SK-N-SH (cell line): ENCODE measurements around the gene MRPL24. TPM values are rescaled to one million over a fixed set of nuclear protein-coding genes. Genes with fewer than 3 reads are reported as not detected.

Experiments used
- CTCF ChIA-PET: fragments of 300-600, 350-600 bp; formaldehyde crosslinking; extraction: SDS; loops from one replicate; lab custom pipeline; 2021; lab: Yijun Ruan, JAX
- POLR2A ChIA-PET: fragments of 350-600 bp; sonication (Branson Sonifier 250); formaldehyde crosslinking; extraction: SDS; loops from one replicate; lab custom pipeline; 2020; ENCODE audit warnings: antibody characterized with exemption, inconsistent platforms; lab: Yijun Ruan, JAX
- DNase-seq: peaks from one replicate; pipeline ENCODE4 v3.0.0; 2012
- H2AFZ ChIP-seq: fragments of 200-600 bp; sonication (generic); 2 replicates; pipeline ENCODE4 v1.8.1; 2016; ENCODE audit warnings: antibody characterized with exemption, mild to moderate bottlenecking, low read depth
- H3F3A ChIP-seq: fragments of 200-600 bp; sonication (generic); replicated peaks from 2 replicates; pipeline ENCODE3; 2016; ENCODE audit warnings: antibody characterized with exemption, mild to moderate bottlenecking; ENCODE audit not compliant: insufficient read depth
- H3K27ac ChIP-seq, 2 experiments: fragments of 200-500 bp in 1 of 2; fragments of 200-600 bp in 1 of 2; sonication (Bioruptor generic) in 1 of 2; sonication (generic), shearing (Covaris generic) in 1 of 2; 2 replicates each; pipeline versions ENCODE4 v1.5.1 to v1.6.1; 2014 to 2016; ENCODE audit warnings: low read depth in 2 of 2, inconsistent platforms in 1 of 2, low read length in 1 of 2, mild to moderate bottlenecking in 1 of 2, mixed read lengths in 1 of 2
- H3K27me3 ChIP-seq: fragments of 200-600 bp; sonication (generic), shearing (Covaris generic); 2 replicates; pipeline ENCODE4 v1.6.1; 2016; ENCODE audit warnings: mixed run types; ENCODE audit not compliant: insufficient read depth
- H3K36me3 ChIP-seq, 2 experiments: fragments of 200-500 bp in 1 of 2; fragments of 200-600 bp in 1 of 2; sonication (Bioruptor generic) in 1 of 2; sonication (generic) in 1 of 2; replicated peaks in 1 of 2; 2 replicates each; pipeline versions ENCODE3 to v1.5.1; 2014 to 2016; ENCODE audit warnings: low read length in 1 of 2, mild to moderate bottlenecking in 1 of 2; ENCODE audit not compliant: insufficient read depth in 2 of 2, control insufficient read depth in 1 of 2
- H3K4me1 ChIP-seq, 2 experiments: fragments of 200-500 bp in 1 of 2; fragments of 200-600 bp in 1 of 2; sonication (Bioruptor generic) in 1 of 2; sonication (generic), shearing (Covaris generic) in 1 of 2; 2 replicates each; pipeline versions ENCODE4 v1.5.1 to v1.6.1; 2014 to 2016; ENCODE audit warnings: low read depth in 1 of 2, low read length in 1 of 2, mixed run types in 1 of 2; ENCODE audit not compliant: insufficient read depth in 2 of 2, control insufficient read depth in 1 of 2
- H3K4me2 ChIP-seq: fragments of 200-600 bp; sonication (generic), shearing (Covaris generic); 2 replicates; pipeline ENCODE4 v1.6.1; 2017; ENCODE audit warnings: mixed run types
- H3K4me3 ChIP-seq, 2 experiments: fragments of 200-500 bp in 1 of 2; fragments of 200-600 bp in 1 of 2; sonication (Bioruptor generic) in 1 of 2; sonication (generic), shearing (Covaris generic) in 1 of 2; 2 replicates each; pipeline versions ENCODE4 v1.5.1 to v1.8.1; 2014 to 2016; ENCODE audit warnings: low read depth in 2 of 2, inconsistent platforms in 1 of 2, low read length in 1 of 2, mild to moderate bottlenecking in 1 of 2, mixed read lengths in 1 of 2, moderate library complexity in 1 of 2
- H3K79me2 ChIP-seq: fragments of 200-600 bp; sonication (generic); 2 replicates; pipeline ENCODE4 v1.8.1; 2017; ENCODE audit warnings: mild to moderate bottlenecking; ENCODE audit not compliant: insufficient read depth
- H3K9ac ChIP-seq: fragments of 200-600 bp; sonication (generic); 2 replicates; pipeline ENCODE4 v1.6.1; 2017; ENCODE audit warnings: mixed run types
- H3K9me2 ChIP-seq: fragments of 200-600 bp; sonication (generic); 2 replicates; pipeline ENCODE4 v1.6.1; 2017; ENCODE audit warnings: mixed run types
- H3K9me3 ChIP-seq: fragments of 200-600 bp; sonication (generic); 2 replicates; pipeline ENCODE4 v1.6.1; 2017; ENCODE audit warnings: mixed run types, mild to moderate bottlenecking, moderate library complexity
- H4K20me1 ChIP-seq: fragments of 200-600 bp; sonication (generic); 2 replicates; pipeline ENCODE4 v1.6.1; 2017; ENCODE audit warnings: mild to moderate bottlenecking, mixed run types; ENCODE audit not compliant: insufficient read depth
- CHD2 ChIP-seq: fragments of 150-350 bp; IDR thresholded peaks from 2 replicates; pipeline ENCODE4 v1.6.1; 2018; ENCODE audit warnings: low read length; ENCODE audit not compliant: partially characterized antibody
- EP300 ChIP-seq, 2 experiments: IDR thresholded peaks; 2 replicates each; pipeline versions ENCODE4 v1.4.0 to v1.6.1; 2012; ENCODE audit warnings: borderline replicate concordance in 1 of 2, low read depth in 1 of 2, low read length in 1 of 2
- EZH2phosphoT487 ChIP-seq: fragments of 200-600 bp; sonication (generic); IDR thresholded peaks from 2 replicates; pipeline ENCODE4 v1.6.1; 2017; ENCODE audit warnings: low read depth, mixed run types, mild to moderate bottlenecking, antibody characterized with exemption, moderate library complexity, borderline replicate concordance
- FOXJ3 ChIP-seq: sonication (generic); formaldehyde crosslinking; IDR thresholded peaks from 2 replicates; pipeline ENCODE4 v1.5.1; 2020; ENCODE audit warnings: mild to moderate bottlenecking, missing genetic modification reagents
- GABPA ChIP-seq: IDR thresholded peaks from 2 replicates; pipeline ENCODE4 v1.4.0; 2012; ENCODE audit warnings: low read depth, mild to moderate bottlenecking
- GATA2 ChIP-seq: sonication (generic); formaldehyde crosslinking; IDR thresholded peaks from 2 replicates; pipeline ENCODE4 v1.5.0; 2020; ENCODE audit warnings: mild to moderate bottlenecking, missing genetic modification reagents
- JUND ChIP-seq: IDR thresholded peaks from 2 replicates; pipeline ENCODE4 v1.4.0; 2012
- MXI1 ChIP-seq: IDR thresholded peaks from 2 replicates; pipeline ENCODE4 v1.6.1; 2012; ENCODE audit warnings: mild to moderate bottlenecking, low read depth, low read length, improper control_type of control experiment
- NFIC ChIP-seq: IDR thresholded peaks from 2 replicates; pipeline ENCODE4 v1.4.0; 2012; ENCODE audit warnings: borderline replicate concordance
- PBX3 ChIP-seq: IDR thresholded peaks from 2 replicates; pipeline ENCODE4; 2012
- POLR2AphosphoS5 ChIP-seq: IDR thresholded peaks from 2 replicates; pipeline ENCODE4 v1.6.1; 2012; ENCODE audit warnings: low read depth, low read length
- RAD21 ChIP-seq: IDR thresholded peaks from 2 replicates; pipeline ENCODE4 v1.6.1; 2012; ENCODE audit warnings: mild to moderate bottlenecking, low read length
- RCOR1 ChIP-seq: fragments of 150-350 bp; IDR thresholded peaks from 2 replicates; pipeline ENCODE4 v1.6.1; 2017; ENCODE audit warnings: antibody characterized with exemption, low read length
- RXRA ChIP-seq: IDR thresholded peaks from 2 replicates; pipeline ENCODE4 v1.4.0; 2012; ENCODE audit warnings: low read depth, mild to moderate bottlenecking, borderline replicate concordance
- SIN3A ChIP-seq: IDR thresholded peaks from 2 replicates; pipeline ENCODE4 v1.6.1; 2012; ENCODE audit warnings: low read depth, mild to moderate bottlenecking, low read length, moderate library complexity, borderline replicate concordance
- SMC3 ChIP-seq: IDR thresholded peaks from 2 replicates; pipeline ENCODE4 v1.6.1; 2012; ENCODE audit warnings: low read depth, low read length, improper control_type of control experiment
- WGBS: methylation state at CpG from one replicate; pipeline ENCODE4 v1.1.6; 2017; ENCODE audit warnings: low lambda C conversion rate; 5-methylcytosine and 5-hydroxymethylcytosine counted together
- polyA plus RNA-seq, 3 experiments: library from polyadenylated mRNA; depleted of rRNA; stranded (reverse); fragments of >200 nt; gene quantifications; 2 replicates each; pipeline ENCODE4 v1.2.3, GENCODE V29; 2012
- TF ChIP-seq, protein P1 (sequence below): fragments of 150-350 bp; IDR thresholded peaks from 2 replicates; pipeline ENCODE4 v1.6.1; 2016; ENCODE audit warnings: mild to moderate bottlenecking, low read depth, low read length

MRPL24 gene
- polyA plus RNA-seq, 1 of the 3 experiments (the other 2 are of a cell fraction), result 149 TPM

- Histone ChIP-seq H3K36me3 (peaks cover 0 to 2% of the 10 kb centered on the region in 2 experiments), H3K79me2 (no peaks in the 10 kb centered on the region), H3F3A (peaks cover 15% of the 10 kb centered on the region), H3K4me2 (peak overlapping the region; percentile 26; the same call in 1 of the 2 replicates), H3K9me3 (no peaks in the 10 kb centered on the region), H3K27me3 (no peaks in the 10 kb centered on the region), H3K4me3 (no peak overlapping the region), H3K9me2 (no peaks in the 10 kb centered on the region), H3K4me1 (peaks cover 14 to 65% of the 10 kb centered on the region in 2 experiments; a peak in 3 of 4 replicates), H2AFZ (peak overlapping the region; percentile 69; the same call in 1 of the 2 replicates), H3K27ac (peak overlapping the region; percentile 34 to 86; a peak in 3 of 4 replicates), H3K9ac (no peak overlapping the region), H4K20me1 (no peaks in the 10 kb centered on the region)
- no peak for TF ChIP-seq RXRA
- ChIA-PET CTCF (interaction anchor here (1.1 to 45.5 kb wide), 5 partner anchors 17 to 192 kb away, joined by 3 to 2702 read pairs (median 11); partner anchors contain the start of genes CRABP2, ISG20L2, METTL25B and NES), POLR2A (interaction anchor here (0.7 to 2.1 kb wide), 4 partner anchors 8 to 17 kb away, joined by 3 to 5 read pairs (median 5); partner anchors contain the start of gene CRABP2)
- WGBS, result 91% methylated on average over 5 of the region's 5 CpGs
- no peak for DNase-seq
Measured at GRCh38 chr1:156694690-156694962, 46.3 kb downstream of the MRPL24 start.

- ChIA-PET CTCF (interaction anchor here (1.1 to 45.5 kb wide), 7 partner anchors 16 to 192 kb away, joined by 3 to 2702 read pairs (median 6); partner anchors contain the start of genes CRABP2, ISG20L2, METTL25B and NES), POLR2A (interaction anchor here (0.7 to 2.1 kb wide), 4 partner anchors 9 to 17 kb away, joined by 3 to 5 read pairs (median 5); partner anchors contain the start of gene CRABP2)
- no peak for DNase-seq
- no peaks in the 10 kb centered on the region for H3K9me2 ChIP-seq
- no peaks in the 10 kb centered on the region for H4K20me1 ChIP-seq
- H3K79me2 ChIP-seq, result no peaks in the 10 kb centered on the region
- no peaks in the 10 kb centered on the region for H3K9me3 ChIP-seq
- no peak for TF ChIP-seq EZH2phosphoT487
- TF ChIP-seq RCOR1, result no peak
- no peak for TF ChIP-seq EP300 (IDR thresholded peaks at IDR 0.05; ENCODE audit: borderline replicate concordance in 1 of 2, low read depth in 1 of 2, low read length in 1 of 2)
- no peak for TF ChIP-seq POLR2AphosphoS5
- TF ChIP-seq PBX3, result no peak
- TF ChIP-seq GABPA, result no peak
- TF ChIP-seq, protein P1, sequence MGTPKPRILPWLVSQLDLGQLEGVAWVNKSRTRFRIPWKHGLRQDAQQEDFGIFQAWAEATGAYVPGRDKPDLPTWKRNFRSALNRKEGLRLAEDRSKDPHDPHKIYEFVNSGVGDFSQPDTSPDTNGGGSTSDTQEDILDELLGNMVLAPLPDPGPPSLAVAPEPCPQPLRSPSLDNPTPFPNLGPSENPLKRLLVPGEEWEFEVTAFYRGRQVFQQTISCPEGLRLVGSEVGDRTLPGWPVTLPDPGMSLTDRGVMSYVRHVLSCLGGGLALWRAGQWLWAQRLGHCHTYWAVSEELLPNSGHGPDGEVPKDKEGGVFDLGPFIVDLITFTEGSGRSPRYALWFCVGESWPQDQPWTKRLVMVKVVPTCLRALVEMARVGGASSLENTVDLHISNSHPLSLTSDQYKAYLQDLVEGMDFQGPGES, result no peak
- TF ChIP-seq MXI1, result no peak
- no peak for TF ChIP-seq RAD21
- TF ChIP-seq NFIC, result no peak
- TF ChIP-seq GATA2 (CRISPR knock-in tag), result no peak
- no peak for TF ChIP-seq CHD2
- TF ChIP-seq SMC3, result no peak
- no peak for TF ChIP-seq FOXJ3 (CRISPR knock-in tag)
- TF ChIP-seq SIN3A, result no peak
- TF ChIP-seq JUND, result no peak
- H3K36me3 ChIP-seq, result no peaks in the 10 kb centered on the region
- 69% methylated on average over 12 of the region's 12 CpGs for WGBS
- peak overlapping the region; percentile 34 to 86; a peak in 3 of 4 replicates for H3K27ac ChIP-seq
- H3K27me3 ChIP-seq, result no peaks in the 10 kb centered on the region
- peaks cover 15% of the 10 kb centered on the region for H3F3A ChIP-seq
- H3K4me3 ChIP-seq, result no peak overlapping the region
- H3K4me1 ChIP-seq, result peaks cover 14 to 69% of the 10 kb centered on the region in 2 experiments; a peak in 3 of 4 replicates
- H3K4me2 ChIP-seq, result peak overlapping the region; percentile 26; the same call in 1 of the 2 replicates
- no peak overlapping the region for H3K9ac ChIP-seq
- peak overlapping the region; percentile 69; the same call in 1 of the 2 replicates for H2AFZ ChIP-seq
Measured at GRCh38 chr1:156693848-156694689, 46.8 kb downstream of the MRPL24 start.
